GM12878 (cell line): ENCODE results near the gene HS6ST1. TPM values are rescaled to one million over a fixed set of nuclear protein-coding genes. Genes with fewer than 3 reads are reported as not detected.

Experiments
- ATAC-seq: fragments of 200-7000 bp; cut with Tn5 transposase; 3 replicates; pipeline ENCODE4 v1.9.1; 2020; ENCODE audit warnings: mild to moderate bottlenecking, moderate library complexity
- BruUV-seq: library from RNA; stranded (reverse); fragments of 400-500 nt; replicated peaks from 2 replicates; lab custom pipeline; 2021; lab: Mats Ljungman, UMichigan
- CTCF ChIA-PET: fragments of 300-600 bp; sonication (Branson Sonifier 250); formaldehyde crosslinking; extraction: SDS; loops from one replicate; lab custom pipeline; 2021; ENCODE audit warnings: inconsistent platforms; lab: Yijun Ruan, JAX
- POLR2A ChIA-PET: fragments of 350-600 bp; formaldehyde crosslinking; extraction: SDS; loops from one replicate; lab custom pipeline; 2021; ENCODE audit warnings: inconsistent platforms; lab: Charles Lee
- RAD21 ChIA-PET: fragments of 300-600 bp; sonication (Branson Sonifier 250); formaldehyde crosslinking; loops from one replicate; lab custom pipeline; 2023; ENCODE audit warnings: antibody characterized with exemption; ENCODE audit not compliant: unreplicated experiment; lab: Charles Lee
- SMC1A ChIA-PET: fragments of 300-600 bp; sonication (Branson Sonifier 250); formaldehyde crosslinking; loops from one replicate; lab custom pipeline; 2023; ENCODE audit not compliant: unreplicated experiment, uncharacterized antibody; lab: Charles Lee
- DNase-seq: peaks from one replicate; pipeline ENCODE4 v3.0.0-alpha.2; 2011; ENCODE audit warnings: low read depth, low spot score
- FAIRE-seq: peaks from 3 replicates; lab custom pipeline; 2011; peaks lifted over from hg19 to GRCh38; lab: Jason Lieb, UNC
- H2AFZ ChIP-seq: 2 replicates; pipeline ENCODE4 v1.6.0; 2011; ENCODE audit warnings: low read depth, low read length, control low read depth; ENCODE audit not compliant: control insufficient read depth
- H3K27ac ChIP-seq: 2 replicates; pipeline ENCODE4 v1.5.1; 2011; ENCODE audit warnings: control low read depth; ENCODE audit not compliant: control insufficient read depth, insufficient read depth
- H3K27me3 ChIP-seq, 2 experiments: replicated peaks in 1 of 2; 2 replicates each; pipeline versions ENCODE4 v1.6.0 to v1.6.1; 2011; ENCODE audit warnings: low read length in 1 of 2; ENCODE audit not compliant: control insufficient read depth in 2 of 2, insufficient read depth in 2 of 2
- H3K36me3 ChIP-seq, 2 experiments: 2 replicates each; pipeline ENCODE4 v1.5.1; 2011; ENCODE audit warnings: low read length in 1 of 2; ENCODE audit not compliant: control insufficient read depth in 2 of 2, insufficient read depth in 2 of 2
- H3K4me1 ChIP-seq: 2 replicates; pipeline ENCODE4 v1.6.1; 2011; ENCODE audit warnings: mild to moderate bottlenecking, low read length, moderate library complexity, mixed read lengths; ENCODE audit not compliant: control insufficient read depth, insufficient read depth
- H3K4me2 ChIP-seq: 2 replicates; pipeline ENCODE4 v1.6.0; 2011; ENCODE audit warnings: control low read depth; ENCODE audit not compliant: control insufficient read depth, insufficient read depth
- H3K4me3 ChIP-seq: fragments of 200-600 bp; sonication (generic); 2 replicates; pipeline ENCODE4 v1.5.1; 2016
- H3K79me2 ChIP-seq: 2 replicates; pipeline ENCODE4 v1.6.0; 2011; ENCODE audit warnings: low read length; ENCODE audit not compliant: control insufficient read depth, insufficient read depth
- H3K9ac ChIP-seq: 2 replicates; pipeline ENCODE4 v1.8.0; 2011; ENCODE audit warnings: low read length, control low read depth, mixed read lengths; ENCODE audit not compliant: control insufficient read depth, insufficient read depth
- H3K9me3 ChIP-seq: replicated peaks from 3 replicates; pipeline ENCODE4 v1.5.1; 2011; ENCODE audit warnings: mild to moderate bottlenecking, low read length; ENCODE audit not compliant: control insufficient read depth, insufficient read depth
- H4K20me1 ChIP-seq: 2 replicates; pipeline ENCODE4 v1.6.0; 2011; ENCODE audit not compliant: control insufficient read depth, insufficient read depth
- BACH1 ChIP-seq: fragments of 450-650 bp; IDR thresholded peaks from 2 replicates; pipeline ENCODE4 v1.6.1; 2017; ENCODE audit warnings: mild to moderate bottlenecking, borderline replicate concordance
- BCL3 ChIP-seq: IDR thresholded peaks from 2 replicates; pipeline ENCODE4 v1.6.1; 2011; ENCODE audit warnings: borderline replicate concordance, low read depth, mild to moderate bottlenecking, moderate library complexity, low read length; ENCODE audit not compliant: insufficient read depth, poor library complexity, severe bottlenecking
- CREM ChIP-seq: IDR thresholded peaks from 2 replicates; pipeline ENCODE4 v1.6.1; 2014; ENCODE audit warnings: antibody characterized with exemption, low read depth
- FOXK2 ChIP-seq: fragments of 450-650 bp; IDR thresholded peaks from 2 replicates; pipeline ENCODE4 v1.6.1; 2017; ENCODE audit warnings: mild to moderate bottlenecking, moderate library complexity
- MEF2A ChIP-seq: IDR thresholded peaks from 2 replicates; pipeline ENCODE4 v1.6.1; 2011; ENCODE audit warnings: low read depth, mild to moderate bottlenecking, low read length, moderate library complexity; ENCODE audit not compliant: insufficient read depth
- NKRF ChIP-seq: fragments of 450-650 bp; conservative IDR thresholded peaks from 2 replicates; pipeline ENCODE4 v1.6.1; 2017; ENCODE audit warnings: mild to moderate bottlenecking, moderate library complexity
- NR2F1 ChIP-seq: fragments of 450-650 bp; conservative IDR thresholded peaks from 2 replicates; pipeline ENCODE4 v1.6.1; 2017; ENCODE audit warnings: mild to moderate bottlenecking
- RBBP5 ChIP-seq: fragments of 200-600 bp; sonication (generic); conservative IDR thresholded peaks from 2 replicates; pipeline ENCODE4 v1.6.1; 2016
- SUZ12 ChIP-seq: fragments of 200-600 bp; sonication (generic); IDR thresholded peaks from one replicate; pipeline ENCODE4 v1.6.1; 2018; ENCODE audit warnings: antibody characterized with exemption, mild to moderate bottlenecking; ENCODE audit not compliant: unreplicated experiment
- TBL1XR1 ChIP-seq: IDR thresholded peaks from 2 replicates; pipeline ENCODE4 v1.6.1; 2012; ENCODE audit warnings: low read depth, low read length, improper control_type of control experiment
- WGBS: methylation state at CpG from one replicate; pipeline ENCODE4 v1.1.6; 2016; ENCODE audit warnings: low lambda C conversion rate; ENCODE audit not compliant: insufficient replicate concordance, insufficient coverage; ENCODE audit errors: missing lambda C conversion rate; 5-methylcytosine and 5-hydroxymethylcytosine counted together
- in situ Hi-C: fragments of 300-500 bp; cut with MboI; formaldehyde crosslinking; loops from 9 replicates; pipeline ENCODE4 v1.14.3; 2018; ENCODE audit warnings: mixed read lengths
- intact Hi-C: fragments of 100-400 bp; cut with micrococcal nuclease; formaldehyde crosslinking; loops from one replicate; pipeline ENCODE4 v1.14.2; 2022; ENCODE audit not compliant: unreplicated experiment
- polyA plus RNA-seq, 11 experiments: library from polyadenylated mRNA; depleted of rRNA in 4 of 11; unstranded in 6 of 11; stranded (reverse) in 5 of 11; fragments of >200 nt; fragmentation: Nextera tagmentation in 4 of 11; fragmentation: Illumina TruSeq in 1 of 11; extraction: Ambion mirVana in 4 of 11; extraction: Trizol in 1 of 11; gene quantifications; 1 replicate in 1 of 11; 2 replicates in 10 of 11; pipeline versions ENCODE4 v1.2.1 to v1.2.3, GENCODE V29; 2011 to 2016; ENCODE audit warnings: inconsistent platforms in 2 of 11, missing spikeins in 2 of 11, low read depth in 1 of 11
- total RNA-seq, 4 experiments: library from RNA; depleted of rRNA in 3 of 4; stranded (reverse); fragments of >200 nt in 3 of 4; fragmentation: Illumina TruSeq in 1 of 4; extraction: Trizol in 1 of 4; gene quantifications; 2 replicates each; pipeline versions ENCODE4 v1.2.1 to v1.2.3, GENCODE V29; 2013 to 2021

HS6ST1 gene
- total and polyA plus RNA-seq, 10 of the 15 experiments (the other 5 are each of a cell fraction or from before 2014, with no cell fraction given), result 0.48 to 17.0 (median 4.7) TPM

GRCh38 chr2:128273469-128274081 lies 45.1 kb downstream of the HS6ST1 start:
- no peaks in the 10 kb centered on the region for H3K4me1 ChIP-seq
- H2AFZ ChIP-seq, result no peak overlapping the region
- FAIRE-seq, result no peak
- ChIA-PET SMC1A (no interaction called here), RAD21 (no interaction called here), POLR2A (no interaction called here), CTCF (no interaction called here)
- no peaks in the 10 kb centered on the region for H3K79me2 ChIP-seq
- BruUV-seq, result no TSS peak
- H3K9ac ChIP-seq, result no peak overlapping the region
- no peak for DNase-seq
- H3K9me3 ChIP-seq, result no peaks in the 10 kb centered on the region; the same call in 1 of the 3 replicates
- in situ Hi-C loops, result no loop called here
- no peak overlapping the region for H3K4me2 ChIP-seq
- WGBS, result 88% methylated on average over 15 of the region's 16 CpGs
- no peak for ATAC-seq
- H3K27ac ChIP-seq, result no peak overlapping the region
- H3K36me3 ChIP-seq, result peaks cover 0 to 2% of the 10 kb centered on the region in 2 experiments; a peak in 3 of 4 replicates
- TF ChIP-seq CREM (no peak), RBBP5 (no peak), FOXK2 (no peak), NR2F1 (no peak)
- intact Hi-C loops, result no loop called here
- H4K20me1 ChIP-seq, result no peaks in the 10 kb centered on the region
- H3K27me3 ChIP-seq, result no peaks in the 10 kb centered on the region
- H3K4me3 ChIP-seq, result no peak overlapping the region

- no peak overlapping the region for H3K4me3 ChIP-seq
- no peaks in the 10 kb centered on the region for H3K4me1 ChIP-seq
- H3K27ac ChIP-seq, result no peak overlapping the region
- DNase-seq (no peak), ATAC-seq (no peak), FAIRE-seq (no peak)
- H3K9me3 ChIP-seq, result no peaks in the 10 kb centered on the region; the same call in 1 of the 3 replicates
- H3K4me2 ChIP-seq, result no peak overlapping the region
- H3K9ac ChIP-seq, result no peak overlapping the region
- 75% methylated on average over 17 of the region's 18 CpGs for WGBS
- no peak overlapping the region for H2AFZ ChIP-seq
- ChIA-PET RAD21 (no interaction called here), POLR2A (no interaction called here), SMC1A (no interaction called here), CTCF (no interaction called here)
- no peaks in the 10 kb centered on the region for H3K27me3 ChIP-seq
- H3K36me3 ChIP-seq, result peaks cover 0 to 2% of the 10 kb centered on the region in 2 experiments; a peak in 3 of 4 replicates
- intact Hi-C loops (no loop called here), in situ Hi-C loops (no loop called here)
- H4K20me1 ChIP-seq, result no peaks in the 10 kb centered on the region
- BruUV-seq, result no TSS peak
- no peaks in the 10 kb centered on the region for H3K79me2 ChIP-seq
- TF ChIP-seq TBL1XR1 (no peak), BACH1 (no peak), NKRF (no peak), BCL3 (no peak), MEF2A (no peak), SUZ12 (no peak)
These were observed 45.8 kb downstream of the HS6ST1 start for GRCh38 chr2:128272601-128273468.
